Activated CD4-positive, alpha-beta T cell treated with anti-CD3 and anti-CD28 coated beads for 4 hours (primary cell): Measurements from ENCODE around the gene ACP2.
A peak's percentile ranks its signal among the peaks of the same experiment; 100 is the strongest.
"Not testable (repeated sequence)": the region's sequence is repeated elsewhere in the genome, so short reads cannot be mapped to it uniquely, and the experiment has no call there.

ENCODE experiments used
- DNase-seq, 2 donors: peaks; one replicate each; pipeline ENCODE4 v3.0.0-alpha.2; 2020

Gene ACP2

DNA sequence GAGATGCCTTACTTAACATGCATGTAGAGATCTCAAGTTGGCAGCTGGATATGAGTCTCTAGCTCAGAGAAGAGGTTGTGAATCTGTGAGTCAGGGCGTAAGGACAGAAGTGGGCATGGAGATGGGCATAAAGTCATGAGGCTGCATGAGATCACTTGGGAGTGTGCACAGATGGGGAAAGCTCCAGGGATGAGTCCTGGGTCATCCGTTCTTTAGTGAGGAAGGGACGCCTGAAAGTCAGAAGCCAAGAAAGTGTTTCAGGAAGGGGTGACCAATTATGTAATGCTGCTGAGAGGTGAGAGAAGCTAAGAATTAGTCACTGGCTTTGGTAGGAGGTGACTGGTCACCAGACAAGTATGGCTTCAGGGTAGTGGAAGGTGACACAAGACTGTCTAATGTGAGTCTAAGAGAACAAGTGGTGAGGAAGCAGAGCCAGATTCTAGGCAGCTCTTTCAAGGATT is 6.7 kb downstream of the ACP2 start:
- no peak for DNase-seq

DNA sequence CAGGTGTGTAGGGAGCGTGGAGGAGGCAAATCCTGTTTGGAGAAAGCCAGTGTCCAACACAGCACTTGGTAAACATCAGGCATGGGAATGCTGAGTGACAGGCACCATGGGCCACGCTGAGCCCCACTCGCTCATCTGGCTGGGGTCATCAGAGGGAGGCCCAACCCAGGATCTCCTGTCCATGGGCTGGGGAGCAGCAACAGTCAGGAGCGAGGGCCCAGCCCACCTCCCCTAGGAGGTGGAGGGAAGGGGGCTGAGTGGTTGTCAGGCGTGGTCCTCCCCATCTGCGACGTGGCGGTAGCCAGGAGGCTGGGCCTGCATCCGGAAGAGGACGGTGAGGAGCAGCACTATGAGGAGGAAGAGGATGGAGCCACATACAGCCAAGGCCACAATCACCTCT is 8.8 kb downstream of the ACP2 start:
- DNase-seq, result no peak

DNA sequence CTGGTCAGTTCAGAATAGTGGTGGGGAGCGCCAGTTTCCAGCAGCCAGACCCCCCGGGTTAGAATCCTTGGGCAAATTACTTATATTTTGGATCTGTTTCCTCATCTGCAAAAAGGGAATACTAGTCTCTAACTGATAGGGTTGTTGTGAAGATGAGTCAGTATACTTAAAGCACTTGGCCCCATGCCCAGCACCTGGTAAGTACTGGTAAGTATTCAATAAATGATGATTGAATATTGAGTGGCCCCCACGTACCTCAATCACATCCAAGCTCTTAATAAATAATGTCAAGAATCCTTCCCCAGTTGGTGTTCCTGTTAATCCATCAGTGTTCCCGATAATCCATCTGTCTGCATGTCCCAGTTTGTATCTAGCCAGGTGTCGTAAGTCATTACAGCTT is 12.1 kb downstream of the ACP2 start:
- DNase-seq, result no peak

DNA sequence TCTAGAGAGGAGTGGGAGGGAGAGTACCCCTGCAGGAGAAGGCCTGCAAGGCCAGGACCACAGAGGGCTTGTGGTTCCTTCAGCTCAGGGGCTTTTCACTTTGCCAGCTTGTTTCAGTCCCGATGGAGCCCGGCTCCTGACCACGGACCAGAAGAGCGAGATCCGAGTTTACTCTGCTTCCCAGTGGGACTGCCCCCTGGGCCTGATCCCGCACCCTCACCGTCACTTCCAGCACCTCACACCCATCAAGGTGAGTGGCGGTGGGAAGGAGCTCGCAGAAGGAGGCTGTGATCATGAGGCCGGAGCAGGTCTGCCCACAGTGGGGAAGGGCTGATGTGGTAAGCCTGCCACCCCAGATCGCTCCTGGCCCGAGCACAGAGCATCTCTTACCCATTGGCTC is 13.5 kb downstream of the ACP2 start:
- no peak for DNase-seq

DNA sequence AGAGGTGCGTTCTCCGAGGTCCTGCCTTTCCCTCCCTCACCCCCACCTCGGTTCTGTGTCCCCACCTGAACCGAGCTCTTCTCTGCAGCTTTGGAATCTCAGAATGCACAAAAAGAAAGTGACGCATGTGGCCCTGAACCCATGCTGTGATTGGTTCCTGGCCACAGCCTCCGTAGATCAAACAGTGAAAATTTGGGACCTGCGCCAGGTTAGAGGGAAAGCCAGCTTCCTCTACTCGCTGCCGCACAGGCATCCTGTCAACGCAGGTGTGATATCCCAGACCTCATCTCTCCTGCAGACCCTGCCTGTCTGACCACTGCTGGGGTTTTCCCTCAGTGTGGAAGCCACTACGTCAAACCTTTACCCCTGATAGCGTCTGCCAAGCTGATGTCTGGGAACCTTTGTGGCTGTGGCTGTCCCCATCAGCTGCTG is 13.9 kb downstream of the ACP2 start:
- peak; percentile 51 for DNase-seq

DNA sequence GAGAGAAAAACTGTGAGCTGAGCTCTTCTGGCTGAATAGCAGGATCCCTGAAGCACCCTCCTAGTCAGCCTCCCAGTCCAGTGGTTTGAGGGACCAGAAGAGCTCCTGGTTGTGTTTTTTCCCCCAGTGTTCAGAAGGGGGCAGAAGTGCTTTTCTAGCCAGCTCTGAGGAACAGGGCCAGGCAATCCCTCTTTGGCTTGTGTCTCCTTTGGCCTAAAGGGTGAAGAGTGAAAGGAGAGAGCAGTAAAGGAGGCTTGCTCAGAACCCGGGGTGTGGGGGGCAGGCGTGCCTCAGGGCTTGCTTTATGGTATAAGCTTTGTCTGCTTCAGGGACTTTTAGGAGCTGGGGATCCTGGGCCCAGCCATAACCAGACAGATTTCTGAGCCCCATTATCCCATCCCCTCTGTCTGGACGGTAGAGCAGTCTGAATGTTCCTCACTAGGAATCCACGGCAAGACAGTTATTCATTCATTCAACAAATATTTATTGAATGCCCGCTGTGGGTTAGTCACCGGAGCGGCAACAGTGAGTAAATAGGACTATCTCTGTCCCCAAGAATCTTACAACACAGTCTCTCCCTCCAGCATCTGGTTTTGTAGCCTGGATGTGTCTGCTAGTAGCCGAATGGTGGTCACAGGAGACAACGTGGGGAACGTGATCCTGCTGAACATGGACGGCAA is 14.5 kb downstream of the ACP2 start:
- DNase-seq, result no peak

DNA sequence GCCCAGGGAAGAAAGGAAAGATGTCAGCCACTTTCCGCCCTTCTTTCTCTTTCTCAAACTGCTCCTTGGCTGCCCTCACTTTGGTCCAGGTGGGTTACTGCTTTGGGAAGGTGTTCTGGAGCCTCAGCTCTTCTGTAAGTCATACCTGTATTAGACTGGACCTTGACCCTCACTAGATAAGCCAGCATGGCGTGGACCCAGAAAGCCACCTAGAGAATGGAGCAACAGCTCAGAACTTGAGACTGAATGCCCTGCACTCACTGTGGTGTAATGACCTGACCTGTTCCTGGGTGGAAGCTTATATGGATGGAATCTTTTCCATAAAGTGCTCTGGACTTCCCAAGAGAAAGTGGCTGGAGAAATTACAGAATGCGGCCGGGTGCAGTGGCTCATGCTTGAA is 15.6 kb downstream of the ACP2 start:
- no peak for DNase-seq

- DNase-seq, result no peak
These were observed 19.5 kb downstream of the ACP2 start for GRCh38 chr11:47229161-47229560.

DNA sequence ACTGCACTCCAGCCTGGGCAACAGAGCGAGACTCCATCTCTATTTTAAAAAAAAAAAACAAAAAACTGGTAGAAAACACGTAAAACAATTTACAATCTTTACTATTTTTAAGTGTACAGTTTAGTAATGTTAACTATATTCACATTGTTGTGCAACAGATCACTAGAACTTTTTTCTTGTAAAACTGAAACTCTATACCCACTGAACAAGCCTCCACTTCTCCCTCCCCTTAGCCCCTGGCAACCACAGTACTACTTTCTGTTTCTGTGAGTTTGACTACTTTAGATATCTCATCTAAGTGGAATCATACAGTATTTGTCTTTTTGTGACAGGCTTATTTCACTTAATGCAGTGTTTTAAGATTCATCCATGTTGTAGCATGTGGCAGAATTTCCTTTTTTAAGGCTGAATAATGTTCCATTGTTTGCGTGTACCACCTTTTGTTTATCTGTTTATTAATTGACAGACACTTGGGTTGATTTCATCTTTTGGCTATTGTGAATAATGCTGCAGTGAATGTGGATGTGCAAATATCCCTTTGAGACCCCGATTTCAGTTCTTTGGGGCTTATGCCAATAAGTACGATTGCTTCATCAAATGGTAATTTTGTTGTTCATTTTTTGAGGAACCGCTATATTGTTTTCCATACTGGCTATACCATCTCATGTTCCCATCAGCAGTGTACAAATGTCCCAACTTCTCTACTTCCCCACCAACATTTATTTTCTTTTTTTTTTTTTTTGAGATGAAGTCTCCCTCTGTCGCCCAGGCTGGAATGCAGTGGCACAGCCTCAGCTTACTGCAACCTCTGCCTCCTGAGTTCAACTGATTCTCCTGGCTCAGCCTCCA is 22.8 kb downstream of the ACP2 start:
- no peak for DNase-seq

DNA sequence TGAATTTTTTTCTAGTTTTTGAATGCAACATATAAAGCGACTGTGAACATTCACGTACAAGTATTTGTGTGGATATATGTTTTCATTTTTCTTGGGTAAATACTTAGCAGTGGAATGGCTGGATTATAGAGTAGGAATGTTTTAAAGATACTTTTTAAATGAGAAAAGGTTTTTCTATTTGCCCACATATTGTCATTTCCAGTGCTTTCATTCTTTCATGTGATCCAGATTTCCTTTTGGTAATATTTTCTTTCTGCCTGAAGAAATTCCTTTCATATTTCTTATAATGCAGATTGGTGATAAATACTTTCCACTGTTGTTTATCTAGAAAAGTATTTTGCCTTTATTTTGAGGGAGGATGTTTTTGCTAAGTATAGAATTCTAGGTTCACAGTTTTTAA is 25.9 kb downstream of the ACP2 start:
- DNase-seq, result no peak

DNA sequence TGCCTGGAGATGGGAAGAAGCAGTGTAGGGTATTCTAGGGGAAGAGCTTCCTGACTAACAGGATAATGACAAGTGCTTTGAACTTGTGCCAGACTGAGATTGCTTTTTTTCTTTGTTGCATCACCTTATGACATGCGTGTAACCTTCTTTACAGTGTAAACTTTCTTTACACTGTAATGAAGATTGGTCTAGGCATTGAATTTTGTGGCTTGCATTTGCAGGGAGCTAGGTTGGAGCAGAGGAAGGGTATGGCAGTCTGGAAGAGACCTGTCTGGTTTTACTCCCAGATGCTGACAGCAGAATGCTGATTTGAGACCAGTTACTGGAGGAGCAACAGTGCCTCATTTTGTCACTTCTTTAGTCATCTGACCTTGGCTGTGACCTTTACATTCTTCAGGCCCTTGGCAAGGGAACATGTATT is 28.2 kb downstream of the ACP2 start:
- DNase-seq, result no peak

DNA sequence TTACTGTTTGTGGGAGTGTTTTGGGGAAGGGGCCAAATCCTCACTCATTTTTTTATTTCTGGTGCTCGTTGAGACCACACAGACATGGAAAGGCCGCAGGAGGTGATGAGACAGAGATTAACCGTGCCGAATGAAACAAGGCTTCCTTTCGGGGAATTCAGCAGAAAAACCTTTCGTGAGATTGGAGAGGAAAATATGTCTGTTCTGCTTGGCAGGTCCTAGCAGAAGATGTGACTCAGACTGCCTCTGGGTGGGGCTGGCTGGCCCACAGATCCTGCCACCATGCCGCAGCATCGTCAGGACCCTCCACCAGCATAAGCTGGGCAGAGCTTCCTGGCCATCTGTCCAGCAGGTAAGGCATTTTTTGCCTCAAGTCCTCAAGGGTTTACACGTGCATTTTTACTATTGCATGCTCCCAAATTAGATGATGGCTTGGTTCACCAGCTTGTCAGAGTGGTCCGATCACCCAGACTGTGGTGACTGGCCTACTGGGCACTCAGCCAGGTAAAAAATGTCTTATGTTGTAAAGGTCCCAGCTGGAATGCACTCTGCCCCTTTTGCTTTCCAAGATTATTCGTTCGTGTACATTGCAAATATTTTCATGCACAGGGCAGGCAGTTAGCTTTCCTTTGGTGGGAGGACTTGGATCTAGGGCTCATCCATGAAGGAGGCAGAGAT is 32.4 kb downstream of the ACP2 start:
- DNase-seq, result peak; percentile 72 to 78

DNA sequence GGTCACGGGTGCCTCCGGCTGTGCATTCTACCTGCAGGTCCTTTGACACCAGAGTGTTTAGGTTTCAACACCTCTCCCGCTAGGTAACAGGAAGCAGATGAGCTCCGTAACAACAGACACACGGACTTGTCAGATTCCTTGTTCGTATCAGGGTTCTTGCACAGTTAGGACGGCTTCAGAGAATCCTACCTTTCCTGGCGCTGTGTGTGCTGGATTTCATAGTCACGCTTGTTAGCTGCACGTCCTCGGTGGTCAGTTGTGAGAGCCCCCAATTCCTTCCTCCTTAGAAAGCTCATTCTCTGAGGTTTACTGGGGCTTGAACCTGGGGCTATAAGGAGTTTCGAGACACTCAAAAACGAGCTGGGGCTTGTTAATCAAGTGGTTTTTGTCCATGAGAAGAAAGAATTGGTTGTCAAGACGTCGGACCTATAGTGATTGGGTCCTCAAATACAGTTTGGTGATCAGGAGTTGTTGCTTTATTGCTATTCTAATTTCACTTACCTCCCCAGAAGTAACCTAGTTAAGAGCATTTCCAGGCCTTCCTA is 33.2 kb downstream of the ACP2 start:
- no peak for DNase-seq

- DNase-seq, result peak; percentile 80 to 83
These were observed 34.6 kb downstream of the ACP2 start for GRCh38 chr11:47213950-47214565.

GRCh38 chr11:47212938-47213337 is 35.7 kb downstream of the ACP2 start:
- no peak for DNase-seq

GRCh38 chr11:47208628-47209027 is 40.0 kb downstream of the ACP2 start:
- DNase-seq, result no peak

GRCh38 chr11:47208008-47208552 is 40.5 kb downstream of the ACP2 start:
- DNase-seq, result not testable (repeated sequence)

DNA sequence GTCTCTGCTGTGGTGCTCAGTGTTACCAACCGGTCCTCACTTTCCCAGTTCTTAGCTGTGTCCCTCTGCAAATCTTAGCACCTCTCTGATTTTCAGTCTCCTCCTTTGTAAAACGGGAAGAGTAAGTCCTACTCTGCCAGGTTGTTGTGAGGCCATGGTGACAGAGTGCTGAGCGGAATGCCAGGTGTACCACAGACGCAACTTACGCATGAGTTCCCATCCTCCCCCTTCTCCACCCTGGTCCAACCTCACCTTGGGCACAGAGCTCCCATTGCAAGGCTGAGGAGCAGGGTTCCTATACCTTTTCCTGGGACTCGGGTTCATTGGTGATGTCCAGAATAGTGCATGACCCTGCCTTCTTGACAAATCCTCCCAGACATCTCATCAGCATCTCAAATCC is 41.2 kb downstream of the ACP2 start:
- DNase-seq, result no peak

- DNase-seq, result not testable (repeated sequence)
These were observed 42.0 kb downstream of the ACP2 start for GRCh38 chr11:47206577-47206976.

DNA sequence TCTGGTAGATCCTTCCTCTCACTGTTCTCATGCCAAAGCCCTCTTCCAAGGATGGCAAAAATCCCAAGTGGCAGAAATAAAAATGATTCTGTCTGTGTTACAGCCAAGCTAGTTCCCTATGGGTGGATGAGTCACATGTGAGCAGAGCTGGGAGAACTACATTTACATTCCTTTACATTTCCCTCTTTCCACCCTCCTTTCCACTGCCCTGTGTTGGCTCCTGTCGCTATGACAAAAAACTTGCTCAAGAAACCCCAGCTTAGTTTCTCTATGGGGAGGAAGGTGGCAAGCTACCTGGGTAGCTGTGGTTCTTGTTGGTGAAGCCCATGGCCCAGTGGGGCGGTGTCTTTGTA is 44.0 kb downstream of the ACP2 start:
- DNase-seq, result no peak

DNA sequence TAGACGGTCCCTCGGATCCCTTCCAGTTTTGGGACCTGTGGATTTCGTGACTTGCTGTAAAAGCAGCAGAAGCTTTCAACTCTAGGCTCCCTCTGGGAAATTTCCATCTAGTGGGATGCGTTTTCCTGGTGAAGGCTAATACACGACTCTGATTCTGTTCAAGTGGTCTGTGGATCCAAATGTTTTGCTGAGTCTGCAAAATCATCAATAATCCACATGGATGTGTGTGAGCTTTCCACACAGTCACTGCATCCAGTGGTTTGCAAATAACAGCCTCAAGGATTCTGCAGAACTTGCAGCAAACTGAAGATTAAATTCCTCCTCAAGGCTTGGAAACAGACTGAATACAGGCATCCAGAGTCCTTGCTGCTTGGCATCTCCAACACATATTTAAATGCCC is 46.0 kb downstream of the ACP2 start:
- no peak for DNase-seq

DNA sequence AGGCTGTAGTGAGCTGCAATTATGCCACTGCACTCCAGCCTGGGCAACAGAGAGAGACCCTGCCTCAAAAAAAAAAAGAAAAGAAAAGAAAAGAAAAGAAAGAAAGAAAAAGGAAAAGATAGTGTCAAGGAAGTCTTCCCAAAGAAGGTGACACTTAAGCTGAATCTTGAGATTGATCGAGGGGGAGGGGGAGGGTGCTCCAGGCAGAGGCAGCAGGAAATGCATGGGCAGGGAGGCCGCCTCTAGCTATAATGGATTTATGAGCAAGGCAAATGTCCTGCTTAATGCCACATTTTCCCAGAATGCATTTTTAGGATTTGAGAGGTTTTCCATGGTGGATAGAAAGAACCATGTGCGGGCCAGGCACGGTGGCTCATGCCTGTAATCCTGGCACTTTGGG is 47.6 kb downstream of the ACP2 start:
- no peak for DNase-seq

DNA sequence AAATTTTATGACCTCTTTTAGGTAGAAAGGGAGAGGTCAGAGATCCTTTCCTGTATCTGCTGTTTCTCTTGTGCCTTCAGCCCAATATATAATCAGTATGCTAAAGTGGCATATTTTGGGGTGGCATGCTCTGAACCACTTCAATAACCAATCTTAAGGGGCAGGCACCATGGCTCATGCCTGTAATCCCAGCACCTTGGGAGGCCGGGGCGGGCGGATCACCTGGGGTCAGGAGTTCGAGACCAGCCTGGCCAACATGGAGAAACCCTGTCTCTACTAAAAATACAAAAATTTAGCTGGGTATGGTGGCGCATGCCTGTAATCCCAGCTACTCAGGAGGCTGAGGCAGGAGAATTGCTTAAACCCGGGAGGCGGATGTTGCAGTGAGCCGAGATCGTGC is 50.5 kb downstream of the ACP2 start:
- not testable (repeated sequence) for DNase-seq
